Measurements from ENCODE around the gene HIRA. TPM values are rescaled to one million over a fixed set of nuclear protein-coding genes. Genes with fewer than 3 reads are reported as not detected.

The HIRA gene
- total and polyA plus RNA-seq, 2 experiments from 2014 or later: 9.4 to 58.3 TPM

- TF ChIP-seq ETS1 (IDR thresholded peaks at IDR 0.05) (no peak), ZNF331 (CRISPR knock-in tag; IDR thresholded peaks at IDR 0.05; ENCODE audit: low read depth) (no peak), JUNB (IDR thresholded peaks at IDR 0.05; ENCODE audit: unreplicated experiment) (no peak), ZNF114 (CRISPR knock-in tag; IDR thresholded peaks at IDR 0.05) (no peak), REST (IDR thresholded peaks at IDR 0.05; ENCODE audit: unreplicated experiment) (no peak), POLR2AphosphoS5 (IDR thresholded peaks at IDR 0.05; ENCODE audit: low read depth) (no peak), CTCF (conservative IDR thresholded peaks at IDR 0.05; ENCODE audit: low read depth in 2 of 2) (no peak), EZH2 (IDR thresholded peaks at IDR 0.05; ENCODE audit: low read depth, unreplicated experiment) (no peak), NANOG (IDR thresholded peaks at IDR 0.05; ENCODE audit: borderline replicate concordance) (no peak)
These were observed 49.3 kb upstream of the HIRA start (continued) for GRCh38 chr22:19480789-19481188.

GRCh38 chr22:19480173-19480568, 48.6 kb upstream of the HIRA start:
- peaks cover 49% of the 10 kb centered on the region for H3K79me2 ChIP-seq (replicated peaks; ENCODE audit: insufficient read depth)
- Mint-ChIP-seq H3K4me3 (peak overlapping the region; percentile 97), H3K27ac (peak overlapping the region; percentile 100), H3K36me3 (ENCODE audit: low read depth) (peaks cover 25% of the 10 kb centered on the region), H3K9me3 (no peaks in the 10 kb centered on the region), H3K4me1 (peaks cover 17% of the 10 kb centered on the region), H3K27me3 (ENCODE audit: insufficient read depth, low read depth, poor library complexity) (peaks cover 3% of the 10 kb centered on the region)
- H3K4me3 ChIP-seq: peak overlapping the region; percentile 55
- H4K20me1 ChIP-seq (replicated peaks; ENCODE audit: insufficient read depth): peaks cover 36% of the 10 kb centered on the region
- peaks cover 13% of the 10 kb centered on the region for H3K4me1 ChIP-seq (ENCODE audit: insufficient read depth)
- H3K9me2 ChIP-seq (ENCODE audit: insufficient read depth): no peaks in the 10 kb centered on the region
- H2AFZ ChIP-seq: 0 out of 2 replicates have a peak overlapping the region, but pooled peaks have one; percentile 18
- H3K36me3 ChIP-seq (ENCODE audit: insufficient read depth): peaks cover 20% of the 10 kb centered on the region
- H3K27ac ChIP-seq (ENCODE audit: low read depth): no peak overlapping the region
- H3F3A ChIP-seq (replicated peaks; ENCODE audit: low read depth): no peaks in the 10 kb centered on the region
- ATAC-seq (peak; percentile 11), DNase-seq (ENCODE audit: low spot score) (no peak)
- TF ChIP-seq JUNB (IDR thresholded peaks at IDR 0.05; ENCODE audit: unreplicated experiment) (no peak), ZNF114 (CRISPR knock-in tag; IDR thresholded peaks at IDR 0.05) (no peak), EZH2phosphoT487 (IDR thresholded peaks at IDR 0.05; ENCODE audit: unreplicated experiment) (no peak), NANOG (IDR thresholded peaks at IDR 0.05; ENCODE audit: borderline replicate concordance) (no peak)
- peak overlapping the region; percentile 96 for H3K4me2 ChIP-seq
- H3K27me3 ChIP-seq (ENCODE audit: insufficient read depth): no peaks in the 10 kb centered on the region
